Panc1 (cell line): ENCODE data around the gene TAS2R60. TPM values are rescaled to one million over a fixed set of nuclear protein-coding genes. Genes with fewer than 3 reads are reported as not detected.

Experiments
- ATAC-seq: fragments of 200-7000 bp; cut with Tn5 transposase; 2 replicates; pipeline ENCODE4 v1.9.1; 2020; ENCODE audit warnings: mild to moderate bottlenecking, moderate library complexity
- BruUV-seq: library from RNA; stranded (reverse); fragments of 400-500 nt; replicated peaks from 2 replicates; lab custom pipeline; 2021; lab: Mats Ljungman, UMichigan
- CTCF ChIA-PET: fragments of 300-600 bp; sonication (Branson Sonifier 250); formaldehyde crosslinking; loops from one replicate; lab custom pipeline; 2022; ENCODE audit warnings: antibody characterized with exemption; lab: Charles Lee
- POLR2A ChIA-PET: fragments of 300-600 bp; sonication (Branson Sonifier 250); formaldehyde crosslinking; loops from one replicate; lab custom pipeline; 2022; ENCODE audit warnings: antibody characterized with exemption; lab: Charles Lee
- DNase-seq: peaks from one replicate; pipeline ENCODE4 v3.0.0-alpha.2; 2010; ENCODE audit warnings: low read depth, low spot score
- H3K27ac ChIP-seq: 2 replicates; pipeline ENCODE4 v1.5.1; 2011; ENCODE audit warnings: mild to moderate bottlenecking, low read length, inconsistent platforms
- H3K27me3 ChIP-seq: fragments of 200-500 bp; sonication (Bioruptor generic); 2 replicates; pipeline ENCODE4 v1.6.0; 2014; ENCODE audit warnings: low read length, inconsistent platforms; ENCODE audit not compliant: control insufficient read depth, insufficient read depth
- H3K36me3 ChIP-seq: fragments of 200-500 bp; sonication (Bioruptor generic); 2 replicates; pipeline ENCODE4 v1.5.1; 2014; ENCODE audit warnings: inconsistent platforms, mild to moderate bottlenecking, low read length, moderate library complexity; ENCODE audit not compliant: control insufficient read depth, insufficient read depth
- H3K4me1 ChIP-seq: 2 replicates; pipeline ENCODE4 v1.5.1; 2011; ENCODE audit warnings: inconsistent platforms, mild to moderate bottlenecking, low read length, moderate library complexity; ENCODE audit not compliant: control insufficient read depth, insufficient read depth
- H3K4me3 ChIP-seq, 2 experiments: 2 replicates each; pipeline ENCODE4 v1.5.1; 2011 to 2012; ENCODE audit warnings: low read depth in 2 of 2, low read length in 2 of 2, mild to moderate bottlenecking in 2 of 2, inconsistent platforms in 1 of 2, moderate library complexity in 1 of 2
- H3K9me3 ChIP-seq: fragments of 200-500 bp; sonication (Bioruptor generic); 2 replicates; pipeline ENCODE4 v1.5.1; 2014; ENCODE audit warnings: low read depth, mild to moderate bottlenecking, inconsistent platforms, low read length, moderate library complexity; ENCODE audit not compliant: control insufficient read depth, insufficient read depth
- POLR2AphosphoS5 ChIP-seq: IDR thresholded peaks from 2 replicates; pipeline ENCODE4 v1.6.1; 2012; ENCODE audit warnings: mild to moderate bottlenecking, low read depth, low read length, moderate library complexity
- SIN3A ChIP-seq: IDR thresholded peaks from 2 replicates; pipeline ENCODE4 v1.6.1; 2012; ENCODE audit warnings: low read depth, mild to moderate bottlenecking, low read length, moderate library complexity, borderline replicate concordance; ENCODE audit not compliant: insufficient read depth
- TCF7L2 ChIP-seq: IDR thresholded peaks from 2 replicates; pipeline ENCODE4 v1.6.1; 2011; ENCODE audit warnings: mild to moderate bottlenecking, low read depth, low read length, inconsistent platforms
- in situ Hi-C: cut with HindIII; loops from 2 replicates; pipeline ENCODE4 v1.10.0; 2016; ENCODE audit warnings: low sequenced_read_pairs, low pct_unique_long_range_greater_than_20kb
- intact Hi-C: fragments of 100-400 bp; cut with micrococcal nuclease; formaldehyde crosslinking; loops from one replicate; pipeline ENCODE4 v1.10.0; 2022; ENCODE audit not compliant: unreplicated experiment
- total RNA-seq: library from RNA; stranded (reverse); gene quantifications from one replicate; pipeline ENCODE4 v1.2.1, GENCODE V29; 2021; ENCODE audit not compliant: unreplicated experiment
- TF ChIP-seq, protein P1 (sequence below), 2 experiments: IDR thresholded peaks; 2 replicates each; pipeline ENCODE4 v1.6.1; 2011 to 2012; ENCODE audit warnings: low read depth in 2 of 2, control low read depth in 1 of 2, low read length in 1 of 2, mild to moderate bottlenecking in 1 of 2, moderate library complexity in 1 of 2; ENCODE audit not compliant: insufficient read depth in 1 of 2
- TF ChIP-seq, protein P2 (sequence below): fragments of 450-650 bp; IDR thresholded peaks from 2 replicates; pipeline ENCODE4 v1.5.1; 2017; ENCODE audit warnings: mild to moderate bottlenecking

TAS2R60 gene
- total RNA-seq, 1 experiment from 2014 or later: not detected

DNA sequence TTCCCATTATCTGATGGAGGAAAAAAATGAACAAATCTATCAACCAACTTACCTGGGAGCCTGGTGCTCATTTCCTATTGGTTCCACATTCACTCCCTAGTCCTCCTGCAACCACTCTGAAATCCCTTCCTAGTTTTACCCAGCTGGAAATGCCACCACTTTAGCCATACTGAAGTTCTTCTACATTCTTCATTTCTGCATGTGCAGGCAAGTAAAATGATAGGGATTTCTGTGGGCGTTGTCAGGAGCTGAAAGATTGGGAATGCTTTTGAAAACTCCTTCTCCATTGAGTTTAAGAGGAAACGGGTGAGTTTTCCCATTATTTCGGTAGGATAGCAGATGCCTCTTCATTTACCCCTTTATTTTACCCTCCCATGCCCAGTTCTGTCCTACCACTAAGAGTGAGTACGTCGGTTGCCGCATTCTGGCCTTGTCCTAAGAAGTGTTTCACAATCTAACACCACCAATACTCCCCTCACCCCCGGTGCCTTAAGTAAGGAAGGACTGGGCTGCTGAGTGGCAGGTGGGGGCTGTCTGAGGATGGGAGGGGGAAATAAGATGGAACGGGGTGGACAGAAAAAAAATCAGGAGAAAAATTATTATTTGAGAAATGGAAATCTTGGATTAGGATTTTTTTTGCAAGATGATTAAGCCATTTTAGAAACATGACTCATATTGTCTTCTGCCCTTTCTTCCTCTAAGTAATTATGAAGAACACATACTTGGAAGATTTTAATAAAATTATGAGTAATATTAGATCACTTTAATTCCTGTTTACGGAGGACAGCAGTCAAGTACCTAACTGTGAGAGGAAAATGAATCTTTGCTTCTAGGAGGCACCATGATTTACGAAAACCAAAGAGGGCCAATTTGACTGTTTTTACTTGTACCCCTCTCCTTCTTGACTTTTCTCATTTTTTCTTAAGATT is 13.2 kb upstream of the TAS2R60 start:
- no peak for DNase-seq
- in situ Hi-C loops: no loop called here
- no peak for ATAC-seq
- Histone ChIP-seq H3K36me3 (no peaks in the 10 kb centered on the region), H3K27me3 (peaks cover 13% of the 10 kb centered on the region), H3K4me1 (no peaks in the 10 kb centered on the region), H3K4me3 (no peak overlapping the region), H3K9me3 (no peaks in the 10 kb centered on the region), H3K27ac (no peak overlapping the region)
- CTCF ChIA-PET: no interaction called here
- intact Hi-C loops: no loop called here
- POLR2A ChIA-PET: no interaction called here
- no TSS peak for BruUV-seq
- TF ChIP-seq, protein P1, sequence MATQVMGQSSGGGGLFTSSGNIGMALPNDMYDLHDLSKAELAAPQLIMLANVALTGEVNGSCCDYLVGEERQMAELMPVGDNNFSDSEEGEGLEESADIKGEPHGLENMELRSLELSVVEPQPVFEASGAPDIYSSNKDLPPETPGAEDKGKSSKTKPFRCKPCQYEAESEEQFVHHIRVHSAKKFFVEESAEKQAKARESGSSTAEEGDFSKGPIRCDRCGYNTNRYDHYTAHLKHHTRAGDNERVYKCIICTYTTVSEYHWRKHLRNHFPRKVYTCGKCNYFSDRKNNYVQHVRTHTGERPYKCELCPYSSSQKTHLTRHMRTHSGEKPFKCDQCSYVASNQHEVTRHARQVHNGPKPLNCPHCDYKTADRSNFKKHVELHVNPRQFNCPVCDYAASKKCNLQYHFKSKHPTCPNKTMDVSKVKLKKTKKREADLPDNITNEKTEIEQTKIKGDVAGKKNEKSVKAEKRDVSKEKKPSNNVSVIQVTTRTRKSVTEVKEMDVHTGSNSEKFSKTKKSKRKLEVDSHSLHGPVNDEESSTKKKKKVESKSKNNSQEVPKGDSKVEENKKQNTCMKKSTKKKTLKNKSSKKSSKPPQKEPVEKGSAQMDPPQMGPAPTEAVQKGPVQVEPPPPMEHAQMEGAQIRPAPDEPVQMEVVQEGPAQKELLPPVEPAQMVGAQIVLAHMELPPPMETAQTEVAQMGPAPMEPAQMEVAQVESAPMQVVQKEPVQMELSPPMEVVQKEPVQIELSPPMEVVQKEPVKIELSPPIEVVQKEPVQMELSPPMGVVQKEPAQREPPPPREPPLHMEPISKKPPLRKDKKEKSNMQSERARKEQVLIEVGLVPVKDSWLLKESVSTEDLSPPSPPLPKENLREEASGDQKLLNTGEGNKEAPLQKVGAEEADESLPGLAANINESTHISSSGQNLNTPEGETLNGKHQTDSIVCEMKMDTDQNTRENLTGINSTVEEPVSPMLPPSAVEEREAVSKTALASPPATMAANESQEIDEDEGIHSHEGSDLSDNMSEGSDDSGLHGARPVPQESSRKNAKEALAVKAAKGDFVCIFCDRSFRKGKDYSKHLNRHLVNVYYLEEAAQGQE (IDR thresholded peaks at IDR 0.05; ENCODE audit: insufficient read depth in 1 of 2, low read depth in 2 of 2, low read length in 1 of 2): no peak
- TF ChIP-seq, protein P2, sequence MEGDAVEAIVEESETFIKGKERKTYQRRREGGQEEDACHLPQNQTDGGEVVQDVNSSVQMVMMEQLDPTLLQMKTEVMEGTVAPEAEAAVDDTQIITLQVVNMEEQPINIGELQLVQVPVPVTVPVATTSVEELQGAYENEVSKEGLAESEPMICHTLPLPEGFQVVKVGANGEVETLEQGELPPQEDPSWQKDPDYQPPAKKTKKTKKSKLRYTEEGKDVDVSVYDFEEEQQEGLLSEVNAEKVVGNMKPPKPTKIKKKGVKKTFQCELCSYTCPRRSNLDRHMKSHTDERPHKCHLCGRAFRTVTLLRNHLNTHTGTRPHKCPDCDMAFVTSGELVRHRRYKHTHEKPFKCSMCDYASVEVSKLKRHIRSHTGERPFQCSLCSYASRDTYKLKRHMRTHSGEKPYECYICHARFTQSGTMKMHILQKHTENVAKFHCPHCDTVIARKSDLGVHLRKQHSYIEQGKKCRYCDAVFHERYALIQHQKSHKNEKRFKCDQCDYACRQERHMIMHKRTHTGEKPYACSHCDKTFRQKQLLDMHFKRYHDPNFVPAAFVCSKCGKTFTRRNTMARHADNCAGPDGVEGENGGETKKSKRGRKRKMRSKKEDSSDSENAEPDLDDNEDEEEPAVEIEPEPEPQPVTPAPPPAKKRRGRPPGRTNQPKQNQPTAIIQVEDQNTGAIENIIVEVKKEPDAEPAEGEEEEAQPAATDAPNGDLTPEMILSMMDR: no peak
- TF ChIP-seq POLR2AphosphoS5: no peak
- no peak for TF ChIP-seq TCF7L2

DNA sequence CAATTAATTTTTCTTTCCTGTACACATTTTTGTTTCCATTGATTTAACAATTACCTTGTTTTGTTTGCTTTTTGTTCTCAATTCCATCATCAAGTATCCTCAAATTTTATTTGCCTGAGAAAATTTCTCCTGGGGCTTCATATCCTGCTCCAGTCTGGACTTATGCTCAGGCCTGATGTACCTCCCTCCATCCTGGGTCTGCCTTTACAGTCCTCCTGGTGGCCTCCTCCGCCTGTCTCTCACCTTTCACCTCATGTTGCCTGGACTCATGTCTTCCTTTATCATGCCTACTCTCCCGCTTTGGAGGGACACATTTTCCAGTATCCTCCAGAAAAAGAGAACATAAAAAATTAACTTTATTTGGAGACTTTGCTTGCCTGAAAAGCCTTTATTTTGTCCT is 12.1 kb upstream of the TAS2R60 start:
- H3K4me3 ChIP-seq: no peak overlapping the region
- ChIA-PET POLR2A (no interaction called here), CTCF (no interaction called here)
- no peak for ATAC-seq
- no peaks in the 10 kb centered on the region for H3K9me3 ChIP-seq
- in situ Hi-C loops (no loop called here), intact Hi-C loops (no loop called here)
- no peaks in the 10 kb centered on the region for H3K36me3 ChIP-seq
- TF ChIP-seq, protein P1 (IDR thresholded peaks at IDR 0.05; ENCODE audit: insufficient read depth in 1 of 2, low read depth in 2 of 2, low read length in 1 of 2): no peak
- no peak for TF ChIP-seq SIN3A
- no peak for TF ChIP-seq POLR2AphosphoS5
- TF ChIP-seq TCF7L2: no peak
- TF ChIP-seq, protein P2: no peak
- H3K4me1 ChIP-seq: no peaks in the 10 kb centered on the region
- H3K27ac ChIP-seq: no peak overlapping the region
- peaks cover 15% of the 10 kb centered on the region for H3K27me3 ChIP-seq
- no peak for DNase-seq
- no TSS peak for BruUV-seq
